HCT116 (cell line): ENCODE measurements around the gene REPS1. TPM values are rescaled to one million over a fixed set of nuclear protein-coding genes. Genes with fewer than 3 reads are reported as not detected.
"Not testable (repeated sequence)": the region's sequence is repeated elsewhere in the genome, so short reads cannot be mapped to it uniquely, and the experiment has no call there.

Source experiments
- ATAC-seq: fragments of 200-7000 bp; cut with Tn5 transposase; 2 replicates; pipeline ENCODE4 v1.9.1; 2020; ENCODE audit warnings: mild to moderate bottlenecking, moderate library complexity
- BruUV-seq: library from RNA; stranded (reverse); fragments of 400-500 nt; replicated peaks from 2 replicates; lab custom pipeline; 2021; lab: Mats Ljungman, UMichigan
- CTCF ChIA-PET: fragments of 300-600 bp; sonication (Branson Sonifier 250); formaldehyde crosslinking; loops from one replicate; lab custom pipeline; 2021; ENCODE audit warnings: antibody characterized with exemption; lab: Charles Lee
- POLR2A ChIA-PET: fragments of 300-600, 350-600 bp; sonication (Branson Sonifier 250); formaldehyde crosslinking; loops from one replicate; lab custom pipeline; 2021; ENCODE audit warnings: antibody characterized with exemption; lab: Charles Lee
- RAD21 ChIA-PET, 2 experiments: fragments of 300-600 bp; sonication (Branson Sonifier 250); formaldehyde crosslinking; loops; one replicate each; lab custom pipeline; 2023; ENCODE audit warnings: low total read pairs in 2 of 2; ENCODE audit not compliant: uncharacterized antibody in 2 of 2, unreplicated experiment in 2 of 2, low non-redundant PET in 1 of 2; lab: Charles Lee
- DNase-seq: peaks from one replicate; pipeline ENCODE4 v3.0.0-alpha.2; 2010; ENCODE audit warnings: low read depth, low spot score
- H2AFZ ChIP-seq: fragments of 200-600 bp; shearing (Covaris generic), sonication (generic); 2 replicates; pipeline ENCODE4 v1.6.1; 2017; ENCODE audit warnings: low read depth, mixed run types, mixed read lengths, antibody characterized with exemption, low read length; ENCODE audit not compliant: poor library complexity, severe bottlenecking
- H3K27ac ChIP-seq: 2 replicates; pipeline ENCODE4 v1.5.1; 2012; ENCODE audit warnings: low read depth, low read length
- H3K27me3 ChIP-seq: fragments of 200-600 bp; sonication (generic); 2 replicates; pipeline ENCODE4 v1.6.1; 2016; ENCODE audit warnings: mixed run types, low read length, mixed read lengths; ENCODE audit not compliant: insufficient read depth
- H3K36me3 ChIP-seq, 2 experiments: fragments of 200-500 bp in 1 of 2; fragments of 200-600 bp in 1 of 2; sonication (Bioruptor generic) in 1 of 2; sonication (generic) in 1 of 2; 2 replicates each; pipeline versions ENCODE4 v1.5.1 to v1.6.1; 2014 to 2016; ENCODE audit warnings: low read length in 2 of 2, inconsistent platforms in 1 of 2, mixed read lengths in 1 of 2, mixed run types in 1 of 2; ENCODE audit not compliant: insufficient read depth in 2 of 2, control insufficient read depth in 1 of 2
- H3K4me1 ChIP-seq, 2 experiments: fragments of 200-600 bp in 1 of 2; sonication (generic) in 1 of 2; 2 replicates each; pipeline versions ENCODE4 v1.5.1 to v1.6.1; 2012 to 2017; ENCODE audit warnings: low read length in 2 of 2, inconsistent platforms in 1 of 2, mild to moderate bottlenecking in 1 of 2, mixed read lengths in 1 of 2, mixed run types in 1 of 2, moderate library complexity in 1 of 2; ENCODE audit not compliant: insufficient read depth in 2 of 2, control insufficient read depth in 1 of 2
- H3K4me2 ChIP-seq: fragments of 200-600 bp; sonication (generic); 2 replicates; pipeline ENCODE4 v1.6.1; 2017; ENCODE audit warnings: mixed run types, low read length, mixed read lengths
- H3K4me3 ChIP-seq, 2 experiments: fragments of 200-600 bp in 1 of 2; sonication (generic) in 1 of 2; replicated peaks in 1 of 2; 2 replicates each; pipeline ENCODE4 v1.5.1; 2011 to 2016; ENCODE audit warnings: low read length in 2 of 2, control low read depth in 1 of 2, low read depth in 1 of 2, mild to moderate bottlenecking in 1 of 2, mixed read lengths in 1 of 2, mixed run types in 1 of 2
- H3K79me2 ChIP-seq: fragments of 200-600 bp; sonication (generic); 2 replicates; pipeline ENCODE4 v1.6.1; 2017; ENCODE audit warnings: mild to moderate bottlenecking, mixed run types, low read length, moderate library complexity, mixed read lengths; ENCODE audit not compliant: insufficient read depth
- H3K9ac ChIP-seq: fragments of 200-600 bp; sonication (generic); 2 replicates; pipeline ENCODE4 v1.6.1; 2016; ENCODE audit warnings: low read length, mixed read lengths
- H3K9me2 ChIP-seq: fragments of 200-600 bp; sonication (generic), shearing (Covaris generic); 2 replicates; pipeline ENCODE4 v1.6.1; 2017; ENCODE audit warnings: mixed run types, mild to moderate bottlenecking, moderate library complexity; ENCODE audit not compliant: insufficient read depth
- H3K9me3 ChIP-seq, 2 experiments: fragments of 200-500 bp in 1 of 2; fragments of 200-600 bp in 1 of 2; sonication (Bioruptor generic) in 1 of 2; sonication (generic) in 1 of 2; 2 replicates each; pipeline ENCODE4 v1.6.1; 2014 to 2017; ENCODE audit warnings: low read length in 2 of 2, mixed read lengths in 2 of 2, inconsistent platforms in 1 of 2, low read depth in 1 of 2, mild to moderate bottlenecking in 1 of 2, mixed run types in 1 of 2, moderate library complexity in 1 of 2; ENCODE audit not compliant: control insufficient read depth in 1 of 2, insufficient read depth in 1 of 2
- H4K20me1 ChIP-seq: fragments of 200-600 bp; sonication (generic), shearing (Covaris generic); 2 replicates; pipeline ENCODE4 v1.6.1; 2017; ENCODE audit warnings: mixed run types, mild to moderate bottlenecking, moderate library complexity; ENCODE audit not compliant: insufficient read depth
- CBX3 ChIP-seq: IDR thresholded peaks from 2 replicates; pipeline ENCODE4 v1.6.1; 2012; ENCODE audit warnings: low read depth
- CEBPB ChIP-seq: IDR thresholded peaks from 2 replicates; pipeline ENCODE4 v1.6.1; 2012; ENCODE audit warnings: low read depth
- EGR1 ChIP-seq: IDR thresholded peaks from 2 replicates; pipeline ENCODE4 v1.6.1; 2012; ENCODE audit warnings: low read depth
- ELF1 ChIP-seq: IDR thresholded peaks from 2 replicates; pipeline ENCODE4 v1.6.1; 2012; ENCODE audit warnings: low read depth, borderline replicate concordance
- FOSL1 ChIP-seq: IDR thresholded peaks from 2 replicates; pipeline ENCODE4 v1.6.1; 2012; ENCODE audit warnings: low read depth
- JUND ChIP-seq: IDR thresholded peaks from 2 replicates; pipeline ENCODE4 v1.6.1; 2012
- POLR2AphosphoS5 ChIP-seq: IDR thresholded peaks from 2 replicates; pipeline ENCODE4 v1.6.1; 2011; ENCODE audit warnings: mild to moderate bottlenecking, low read depth, low read length, moderate library complexity
- RAD21 ChIP-seq: IDR thresholded peaks from 2 replicates; pipeline ENCODE4 v1.6.1; 2012; ENCODE audit warnings: low read depth, mild to moderate bottlenecking
- SRF ChIP-seq: IDR thresholded peaks from 2 replicates; pipeline ENCODE4 v1.6.1; 2012; ENCODE audit warnings: low read depth
- TCF7L2 ChIP-seq: IDR thresholded peaks from 2 replicates; pipeline ENCODE4 v1.7.0; 2011; ENCODE audit warnings: borderline replicate concordance, inconsistent platforms; ENCODE audit not compliant: insufficient read depth, insufficient read length; ENCODE audit errors: extremely low read depth
- intact Hi-C: fragments of 100-400 bp; cut with micrococcal nuclease; formaldehyde crosslinking; loops from 2 replicates; pipeline ENCODE4 v1.10.0; 2022
- total RNA-seq: library from RNA; stranded (reverse); gene quantifications from one replicate; pipeline ENCODE4 v1.2.1, GENCODE V29; 2021; ENCODE audit not compliant: unreplicated experiment
- TF ChIP-seq, protein P1 (sequence below), 3 experiments: fragments of 200-600 bp in 1 of 3; sonication (generic) in 1 of 3; IDR thresholded peaks in 2 of 3; conservative IDR thresholded peaks in 1 of 3; 2 replicates each; pipeline ENCODE4 v1.5.1; 2012 to 2017; ENCODE audit warnings: low read depth in 2 of 3, low read length in 2 of 3, antibody characterized with exemption in 1 of 3, borderline replicate concordance in 1 of 3, control low read depth in 1 of 3, mild to moderate bottlenecking in 1 of 3, mixed read lengths in 1 of 3, mixed run types in 1 of 3, moderate library complexity in 1 of 3; ENCODE audit not compliant: insufficient read depth in 1 of 3
- TF ChIP-seq, protein P2 (sequence below): IDR thresholded peaks from 2 replicates; pipeline ENCODE4 v1.6.1; 2011; ENCODE audit warnings: mild to moderate bottlenecking, low read length, moderate library complexity; ENCODE audit not compliant: insufficient replicate concordance; ENCODE audit errors: extremely low read depth

The REPS1 gene
- total RNA-seq, 1 experiment from 2014 or later, result 52.7 TPM

DNA sequence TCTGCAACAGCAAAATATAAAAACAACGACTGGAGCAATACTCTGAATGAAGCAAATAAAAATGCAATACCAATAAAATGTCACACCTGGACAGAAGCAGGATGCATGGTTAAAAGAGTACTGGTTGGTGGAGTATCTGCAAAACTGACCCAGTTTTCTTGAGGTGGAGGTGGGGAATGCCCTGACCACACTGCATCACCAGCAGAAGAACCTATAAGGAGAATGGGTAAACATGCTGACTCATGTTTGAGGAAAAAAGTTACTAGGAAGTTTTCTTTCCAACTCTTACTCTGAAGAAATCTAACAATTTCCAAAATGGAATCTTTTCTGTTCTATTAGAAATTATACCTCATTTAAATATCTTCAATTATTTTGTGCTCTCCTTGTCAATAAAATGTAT is 43.6 kb downstream of the REPS1 start (continued):
- no peak for TF ChIP-seq TCF7L2
- TF ChIP-seq FOSL1, result no peak

DNA sequence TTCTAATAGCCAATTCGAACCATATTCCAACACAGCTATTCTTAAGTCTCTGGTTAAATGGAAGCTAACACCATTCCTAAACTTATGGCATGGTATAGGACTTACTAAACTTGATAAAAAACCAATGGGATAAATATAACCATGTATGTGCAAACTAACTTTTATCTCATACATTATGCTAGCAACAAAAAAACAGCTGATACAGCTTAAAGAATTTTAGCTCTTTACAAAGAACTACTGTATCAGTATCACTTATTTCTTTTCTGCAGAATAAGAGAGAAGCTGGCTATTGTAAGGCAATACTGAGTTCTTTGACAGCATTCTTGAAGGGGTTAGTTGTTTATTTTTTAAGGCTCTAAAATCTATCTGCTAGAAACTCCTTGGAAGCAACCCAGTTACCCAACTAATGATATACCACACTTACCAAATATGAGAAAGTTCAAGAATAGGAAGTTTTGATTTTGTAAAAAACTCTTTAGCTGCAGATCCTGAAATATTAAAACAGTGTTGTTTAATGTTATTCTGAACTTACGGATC is 44.9 kb downstream of the REPS1 start:
- peaks cover 0 to 9% of the 10 kb centered on the region in 2 experiments; a peak in 3 of 4 replicates for H3K4me1 ChIP-seq
- ChIA-PET CTCF (no interaction called here), RAD21 (no interaction called here), POLR2A (no interaction called here)
- H3K4me3 ChIP-seq, result no peak overlapping the region
- no peaks in the 10 kb centered on the region for H3K9me3 ChIP-seq
- H3K9ac ChIP-seq, result no peak overlapping the region
- H3K4me2 ChIP-seq, result no peak overlapping the region
- H3K27ac ChIP-seq, result no peak overlapping the region
- H3K36me3 ChIP-seq, result peaks cover 4 to 16% of the 10 kb centered on the region in 2 experiments; a peak in 3 of 4 replicates
- H4K20me1 ChIP-seq, result no peaks in the 10 kb centered on the region
- intact Hi-C loops, result no loop called here
- H3K9me2 ChIP-seq, result no peaks in the 10 kb centered on the region
- H2AFZ ChIP-seq, result no peak overlapping the region
- ATAC-seq (no peak), DNase-seq (no peak)
- BruUV-seq, result no TSS peak
- TF ChIP-seq CBX3, result no peak
- no peak for TF ChIP-seq JUND
- no peak for TF ChIP-seq TCF7L2
- TF ChIP-seq, protein P1, sequence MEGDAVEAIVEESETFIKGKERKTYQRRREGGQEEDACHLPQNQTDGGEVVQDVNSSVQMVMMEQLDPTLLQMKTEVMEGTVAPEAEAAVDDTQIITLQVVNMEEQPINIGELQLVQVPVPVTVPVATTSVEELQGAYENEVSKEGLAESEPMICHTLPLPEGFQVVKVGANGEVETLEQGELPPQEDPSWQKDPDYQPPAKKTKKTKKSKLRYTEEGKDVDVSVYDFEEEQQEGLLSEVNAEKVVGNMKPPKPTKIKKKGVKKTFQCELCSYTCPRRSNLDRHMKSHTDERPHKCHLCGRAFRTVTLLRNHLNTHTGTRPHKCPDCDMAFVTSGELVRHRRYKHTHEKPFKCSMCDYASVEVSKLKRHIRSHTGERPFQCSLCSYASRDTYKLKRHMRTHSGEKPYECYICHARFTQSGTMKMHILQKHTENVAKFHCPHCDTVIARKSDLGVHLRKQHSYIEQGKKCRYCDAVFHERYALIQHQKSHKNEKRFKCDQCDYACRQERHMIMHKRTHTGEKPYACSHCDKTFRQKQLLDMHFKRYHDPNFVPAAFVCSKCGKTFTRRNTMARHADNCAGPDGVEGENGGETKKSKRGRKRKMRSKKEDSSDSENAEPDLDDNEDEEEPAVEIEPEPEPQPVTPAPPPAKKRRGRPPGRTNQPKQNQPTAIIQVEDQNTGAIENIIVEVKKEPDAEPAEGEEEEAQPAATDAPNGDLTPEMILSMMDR (IDR thresholded peaks at IDR 0.05 in 2 of 3, conservative IDR thresholded peaks at IDR 0.05 in 1 of 3; ENCODE audit: borderline replicate concordance in 1 of 3, insufficient read depth in 1 of 3, low read depth in 2 of 3, low read length in 2 of 3), result no peak
- no peak for TF ChIP-seq FOSL1
- no peak for TF ChIP-seq SRF
- TF ChIP-seq, protein P2, sequence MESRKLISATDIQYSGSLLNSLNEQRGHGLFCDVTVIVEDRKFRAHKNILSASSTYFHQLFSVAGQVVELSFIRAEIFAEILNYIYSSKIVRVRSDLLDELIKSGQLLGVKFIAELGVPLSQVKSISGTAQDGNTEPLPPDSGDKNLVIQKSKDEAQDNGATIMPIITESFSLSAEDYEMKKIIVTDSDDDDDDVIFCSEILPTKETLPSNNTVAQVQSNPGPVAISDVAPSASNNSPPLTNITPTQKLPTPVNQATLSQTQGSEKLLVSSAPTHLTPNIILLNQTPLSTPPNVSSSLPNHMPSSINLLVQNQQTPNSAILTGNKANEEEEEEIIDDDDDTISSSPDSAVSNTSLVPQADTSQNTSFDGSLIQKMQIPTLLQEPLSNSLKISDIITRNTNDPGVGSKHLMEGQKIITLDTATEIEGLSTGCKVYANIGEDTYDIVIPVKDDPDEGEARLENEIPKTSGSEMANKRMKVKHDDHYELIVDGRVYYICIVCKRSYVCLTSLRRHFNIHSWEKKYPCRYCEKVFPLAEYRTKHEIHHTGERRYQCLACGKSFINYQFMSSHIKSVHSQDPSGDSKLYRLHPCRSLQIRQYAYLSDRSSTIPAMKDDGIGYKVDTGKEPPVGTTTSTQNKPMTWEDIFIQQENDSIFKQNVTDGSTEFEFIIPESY, result no peak
- TF ChIP-seq EGR1, result no peak
- TF ChIP-seq ELF1, result no peak
- TF ChIP-seq RAD21, result no peak
- no peak for TF ChIP-seq CEBPB
- no peak for TF ChIP-seq POLR2AphosphoS5
- TF ChIP-seq, all 23 proteins: peak for 0
- H3K27me3 ChIP-seq, result no peaks in the 10 kb centered on the region
- peaks cover 26% of the 10 kb centered on the region for H3K79me2 ChIP-seq

DNA sequence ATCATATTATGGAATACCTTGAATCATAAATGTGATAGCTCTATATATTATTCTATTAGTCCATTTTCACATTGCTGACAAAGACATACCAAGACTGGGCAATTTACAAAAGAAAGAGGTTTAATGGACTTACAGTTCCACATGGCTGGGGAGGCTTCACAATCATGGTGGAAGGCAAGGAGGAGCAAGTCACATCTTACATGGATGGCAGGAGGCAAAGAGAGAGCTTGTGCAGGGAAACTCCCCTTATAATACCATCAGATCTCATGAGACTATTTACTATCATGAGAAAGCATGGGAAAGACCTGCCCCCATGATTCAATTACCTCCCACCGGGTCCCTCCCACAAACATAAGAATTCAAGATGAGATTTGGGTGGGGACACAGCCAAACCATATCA is 51.2 kb downstream of the REPS1 start:
- RAD21 ChIA-PET, H3K4me1 ChIP-seq, H3K9me2 ChIP-seq, H4K20me1 ChIP-seq, H3K4me2 ChIP-seq, H2AFZ ChIP-seq, H3K9me3 ChIP-seq, POLR2A ChIA-PET, H3K27me3 ChIP-seq, intact Hi-C loops, ATAC-seq, CTCF ChIA-PET, BruUV-seq, H3K27ac ChIP-seq, H3K9ac ChIP-seq, H3K4me3 ChIP-seq, DNase-seq, H3K79me2 ChIP-seq: not testable (repeated sequence)
- H3K36me3 ChIP-seq, result peaks cover 4 to 17% of the 10 kb centered on the region in 2 experiments
